IMR-90 (cell line): Measurements from ENCODE around the gene SAT2. TPM values are rescaled to one million over a fixed set of nuclear protein-coding genes. Genes with fewer than 3 reads are reported as not detected.

Experiments used
- ATAC-seq: fragments of 200-7000 bp; cut with Tn5 transposase; 2 replicates; pipeline ENCODE4 v1.9.1; 2020; ENCODE audit warnings: low read depth, mild to moderate bottlenecking, moderate library complexity
- BruUV-seq: library from RNA; stranded (reverse); fragments of 400-500 nt; replicated peaks from 2 replicates; lab custom pipeline; 2021; lab: Mats Ljungman, UMichigan
- CTCF ChIA-PET: fragments of 300-600 bp; formaldehyde crosslinking; extraction: SDS; loops from one replicate; lab custom pipeline; 2021; ENCODE audit warnings: antibody characterized with exemption; lab: Yijun Ruan, JAX
- POLR2A ChIA-PET: fragments of 300-600 bp; sonication (Branson Sonifier 250); formaldehyde crosslinking; loops from one replicate; lab custom pipeline; 2022; ENCODE audit warnings: antibody characterized with exemption; ENCODE audit not compliant: unreplicated experiment; lab: Charles Lee
- DNase-seq: peaks from one replicate; pipeline ENCODE4 v3.0.0; 2013
- H2AFZ ChIP-seq: replicated peaks from 2 replicates; pipeline ENCODE3; 2013; ENCODE audit warnings: low read length, mild to moderate bottlenecking; ENCODE audit not compliant: poor library complexity
- H2AK5ac ChIP-seq: 2 replicates; pipeline ENCODE4 v1.6.1; 2013; ENCODE audit warnings: low read depth, low read length, inconsistent platforms
- H2AK9ac ChIP-seq: replicated peaks from 2 replicates; pipeline ENCODE3; 2013; ENCODE audit warnings: mild to moderate bottlenecking, low read depth, low read length, moderate library complexity; ENCODE audit not compliant: poor library complexity
- H2BK120ac ChIP-seq: 2 replicates; pipeline ENCODE4 v1.6.1; 2013; ENCODE audit warnings: low read depth, low read length, inconsistent platforms
- H2BK15ac ChIP-seq: 3 replicates; pipeline ENCODE4 v1.6.1; 2013; ENCODE audit warnings: low read depth, low read length, inconsistent platforms
- H2BK20ac ChIP-seq: 2 replicates; pipeline ENCODE4 v1.6.1; 2013; ENCODE audit warnings: low read depth, mild to moderate bottlenecking, inconsistent platforms, low read length, moderate library complexity
- H2BK5ac ChIP-seq: 2 replicates; pipeline ENCODE4 v1.6.1; 2013; ENCODE audit warnings: mild to moderate bottlenecking, low read depth, low read length, inconsistent platforms; ENCODE audit not compliant: poor library complexity, severe bottlenecking
- H3K14ac ChIP-seq: replicated peaks from 2 replicates; pipeline ENCODE4 v1.6.1; 2013; ENCODE audit warnings: low read depth, low read length, inconsistent platforms
- H3K18ac ChIP-seq: 2 replicates; pipeline ENCODE4 v1.6.1; 2013; ENCODE audit warnings: low read depth, low read length, control low read depth
- H3K23ac ChIP-seq: 2 replicates; pipeline ENCODE4 v1.6.1; 2013; ENCODE audit warnings: low read depth, low read length, inconsistent platforms
- H3K27ac ChIP-seq: 2 replicates; pipeline ENCODE4 v1.5.1; 2013; ENCODE audit warnings: mild to moderate bottlenecking, control low read depth, low read length; ENCODE audit not compliant: insufficient read depth
- H3K27me3 ChIP-seq: 2 replicates; pipeline ENCODE4 v1.6.1; 2013; ENCODE audit warnings: low read length; ENCODE audit not compliant: control insufficient read depth, insufficient read depth
- H3K36me3 ChIP-seq: 2 replicates; pipeline ENCODE4 v1.6.1; 2013; ENCODE audit warnings: low read length, mixed read lengths; ENCODE audit not compliant: control insufficient read depth, insufficient read depth
- H3K4ac ChIP-seq: 2 replicates; pipeline ENCODE4 v1.6.1; 2013; ENCODE audit warnings: low read depth, low read length, inconsistent platforms
- H3K4me1 ChIP-seq: 2 replicates; pipeline ENCODE4 v1.6.1; 2013; ENCODE audit warnings: low read length, mixed read lengths; ENCODE audit not compliant: control insufficient read depth, insufficient read depth
- H3K4me2 ChIP-seq: 2 replicates; pipeline ENCODE4 v1.6.1; 2013; ENCODE audit warnings: low read depth, mild to moderate bottlenecking, control low read depth, low read length, moderate library complexity
- H3K4me3 ChIP-seq: 2 replicates; pipeline ENCODE4 v1.5.1; 2013; ENCODE audit warnings: low read depth, mild to moderate bottlenecking, control low read depth, low read length, moderate library complexity; ENCODE audit not compliant: insufficient read depth
- H3K56ac ChIP-seq: 2 replicates; pipeline ENCODE4 v1.6.1; 2013; ENCODE audit warnings: low read length, inconsistent platforms; ENCODE audit not compliant: insufficient read depth; ENCODE audit errors: extremely low read depth
- H3K79me1 ChIP-seq, 2 experiments: 2 replicates each; pipeline ENCODE4 v1.6.1; 2013; ENCODE audit warnings: low read length in 2 of 2, inconsistent platforms in 1 of 2, low read depth in 1 of 2
- H3K9ac ChIP-seq: 2 replicates; pipeline ENCODE4 v1.6.1; 2013; ENCODE audit warnings: low read depth, low read length, control low read depth
- H3K9me1 ChIP-seq: 2 replicates; pipeline ENCODE4 v1.6.1; 2013; ENCODE audit warnings: low read length, inconsistent platforms; ENCODE audit not compliant: insufficient read depth
- H3K9me3 ChIP-seq: 2 replicates; pipeline ENCODE4 v1.6.1; 2013; ENCODE audit warnings: low read length; ENCODE audit not compliant: control insufficient read depth, insufficient read depth
- H4K20me1 ChIP-seq: 2 replicates; pipeline ENCODE4 v1.6.1; 2013; ENCODE audit warnings: low read length, inconsistent platforms; ENCODE audit not compliant: insufficient read depth
- H4K5ac ChIP-seq: 2 replicates; pipeline ENCODE4 v1.6.1; 2013; ENCODE audit warnings: mild to moderate bottlenecking, low read depth, low read length, control low read depth
- H4K8ac ChIP-seq, 2 experiments: 2 replicates each; pipeline ENCODE4 v1.6.1; 2013; ENCODE audit warnings: low read depth in 2 of 2, low read length in 2 of 2, control low read depth in 1 of 2, inconsistent platforms in 1 of 2
- H4K91ac ChIP-seq: 2 replicates; pipeline ENCODE4 v1.6.1; 2013; ENCODE audit warnings: low read depth, low read length, inconsistent platforms; ENCODE audit not compliant: insufficient read depth
- BHLHE40 ChIP-seq: fragments of 150-350 bp; IDR thresholded peaks from 2 replicates; pipeline ENCODE4 v1.6.1; 2016; ENCODE audit warnings: mild to moderate bottlenecking, low read depth, low read length
- CEBPB ChIP-seq: IDR thresholded peaks from 2 replicates; pipeline ENCODE4 v1.6.1; 2012; ENCODE audit warnings: low read depth, low read length, improper control_type of control experiment
- CHD1 ChIP-seq: IDR thresholded peaks from 2 replicates; pipeline ENCODE4 v1.6.1; 2012; ENCODE audit warnings: low read depth, low read length, improper control_type of control experiment
- CTCF ChIP-seq: conservative IDR thresholded peaks from 2 replicates; pipeline ENCODE4 v1.5.1; 2012; ENCODE audit warnings: mild to moderate bottlenecking, low read depth, low read length, improper control_type of control experiment
- FOS ChIP-seq: fragments of 150-350 bp; IDR thresholded peaks from 2 replicates; pipeline ENCODE4 v1.6.1; 2016; ENCODE audit warnings: low read depth, low read length
- MAFK ChIP-seq: IDR thresholded peaks from 2 replicates; pipeline ENCODE4 v1.6.1; 2012; ENCODE audit warnings: low read depth, low read length, improper control_type of control experiment
- MAZ ChIP-seq: IDR thresholded peaks from 2 replicates; pipeline ENCODE4 v1.6.1; 2012; ENCODE audit warnings: low read depth, mild to moderate bottlenecking, low read length, improper control_type of control experiment, moderate library complexity, borderline replicate concordance
- MXI1 ChIP-seq: IDR thresholded peaks from 2 replicates; pipeline ENCODE4 v1.6.1; 2012; ENCODE audit warnings: low read depth, mild to moderate bottlenecking, low read length, moderate library complexity, borderline replicate concordance
- NFE2L2 ChIP-seq: fragments of 150-350 bp; IDR thresholded peaks from 2 replicates; pipeline ENCODE4 v1.6.1; 2016; ENCODE audit warnings: low read depth, mild to moderate bottlenecking, low read length
- POLR2A ChIP-seq: IDR thresholded peaks from 2 replicates; pipeline ENCODE4 v1.6.1; 2012; ENCODE audit warnings: mild to moderate bottlenecking, low read depth, low read length
- RCOR1 ChIP-seq: IDR thresholded peaks from 2 replicates; pipeline ENCODE4 v1.6.1; 2012; ENCODE audit warnings: mild to moderate bottlenecking, low read length, improper control_type of control experiment; ENCODE audit not compliant: insufficient replicate concordance
- RFX5 ChIP-seq: IDR thresholded peaks from 2 replicates; pipeline ENCODE4 v1.8.0; 2012; ENCODE audit warnings: low read depth, mild to moderate bottlenecking, low read length, moderate library complexity
- USF2 ChIP-seq: fragments of 150-350 bp; IDR thresholded peaks from 2 replicates; pipeline ENCODE4 v1.6.1; 2017; ENCODE audit warnings: mild to moderate bottlenecking, antibody characterized with exemption, low read length, low read depth
- WGBS, 2 experiments: methylation state at CpG; one replicate each; pipeline versions ENCODE4 v1.1.5 to v1.1.7; 2013; ENCODE audit warnings: missing lambda C conversion rate in 2 of 2; ENCODE audit not compliant: insufficient read length in 1 of 2; ENCODE audit errors: extremely low coverage in 2 of 2; 5-methylcytosine and 5-hydroxymethylcytosine counted together
- dilution Hi-C: fragments of 300-500 bp; cut with HindIII; formaldehyde crosslinking; loops from one replicate; pipeline ENCODE4 v1.14.3; 2018; ENCODE audit warnings: low sequenced_read_pairs; ENCODE audit not compliant: unreplicated experiment
- in situ Hi-C: fragments of 300-500 bp; cut with MboI; formaldehyde crosslinking; loops from 3 replicates; pipeline ENCODE4 v1.14.3; 2019; ENCODE audit warnings: low sequenced_read_pairs, inconsistent platforms, mixed read lengths
- intact Hi-C: fragments of 100-400 bp; cut with micrococcal nuclease; formaldehyde crosslinking; loops from 2 replicates; pipeline ENCODE4 v1.10.0; 2022
- polyA plus RNA-seq, 3 experiments: library from polyadenylated mRNA; depleted of rRNA; stranded (reverse); fragments of >200 nt; gene quantifications; 2 replicates each; pipeline ENCODE4 v1.2.3, GENCODE V29; 2012; ENCODE audit warnings: low replicate concordance in 1 of 3
- total RNA-seq: library from RNA; depleted of rRNA; stranded (reverse); fragments of >200 nt; gene quantifications from 2 replicates; pipeline ENCODE4 v1.2.3, GENCODE V29; 2012

SAT2 gene
- total and polyA plus RNA-seq, 2 of the 4 experiments (the other 2 are of a cell fraction), result 20.4 to 45.9 TPM

GRCh38 chr17:7646457-7646856 is 18.8 kb upstream of the SAT2 start:
- Histone ChIP-seq H3K4ac (no peak overlapping the region), H2BK20ac (no peak overlapping the region), H3K14ac (no peak overlapping the region), H3K9ac (no peak overlapping the region), H4K20me1 (no peaks in the 10 kb centered on the region), H2BK5ac (no peak overlapping the region), H3K9me1 (no peaks in the 10 kb centered on the region), H2BK15ac (no peak overlapping the region), H2AFZ (peak overlapping the region; percentile 73), H3K23ac (no peak overlapping the region), H3K4me2 (peak overlapping the region; percentile 6; the same call in 1 of the 2 replicates), H3K4me1 (peaks cover 5% of the 10 kb centered on the region; the same call in 1 of the 2 replicates), H4K5ac (no peak overlapping the region), H3K56ac (no peak overlapping the region), H3K18ac (no peak overlapping the region), H2AK5ac (no peak overlapping the region), H4K91ac (no peak overlapping the region), H3K4me3 (no peak overlapping the region), H4K8ac (no peak overlapping the region; a peak in 1 of 4 replicates), H2BK120ac (no peak overlapping the region), H2AK9ac (no peak overlapping the region), H3K9me3 (no peaks in the 10 kb centered on the region), H3K79me1 (no peaks in the 10 kb centered on the region), H3K27me3 (peaks cover 21% of the 10 kb centered on the region), H3K27ac (no peak overlapping the region), H3K36me3 (no peaks in the 10 kb centered on the region)
- 15% methylated on average over 5 of the region's 9 CpGs; no CpG with 5 or more reads in 1 of the 2 experiments for WGBS, 2 experiments
- in situ Hi-C loops (no loop called here), intact Hi-C loops (no loop called here), dilution Hi-C loops (no loop called here)
- CTCF ChIA-PET, result no interaction called here
- peak; percentile 34; the same call in 1 of the 2 replicates for ATAC-seq
- POLR2A ChIA-PET, result no interaction called here
- TF ChIP-seq RCOR1 (no peak), MAZ (no peak), CHD1 (no peak), CTCF (no peak), FOS (no peak), BHLHE40 (no peak), NFE2L2 (no peak), CEBPB (no peak), RFX5 (no peak), USF2 (no peak), POLR2A (no peak), MAFK (no peak), MXI1 (no peak)
- BruUV-seq, result no TSS peak
- peak; percentile 16 for DNase-seq
